BLaER1 (cell line): ENCODE measurements around the gene AUTS2.

Experiments used
- H3K27ac ChIP-seq: shearing (Covaris generic); formaldehyde crosslinking; 2 replicates; pipeline ENCODE4 v1.8.1; 2022
- H3K27me3 ChIP-seq: shearing (Covaris generic); formaldehyde crosslinking; 2 replicates; pipeline ENCODE4 v1.8.1; 2022
- H3K36me3 ChIP-seq: shearing (Covaris generic); formaldehyde crosslinking; 2 replicates; pipeline ENCODE4 v1.8.1; 2022
- H3K4me1 ChIP-seq: shearing (Covaris generic); formaldehyde crosslinking; 2 replicates; pipeline ENCODE4 v1.8.1; 2022
- H3K4me2 ChIP-seq: shearing (Covaris generic); formaldehyde crosslinking; 2 replicates; pipeline ENCODE4 v1.8.1; 2022
- H3K4me3 ChIP-seq: shearing (Covaris generic); formaldehyde crosslinking; 2 replicates; pipeline ENCODE4 v1.8.1; 2022
- H3K9ac ChIP-seq: shearing (Covaris generic); formaldehyde crosslinking; 2 replicates; pipeline ENCODE4 v1.8.1; 2022
- H3K9me3 ChIP-seq: shearing (Covaris generic); formaldehyde crosslinking; 2 replicates; pipeline ENCODE4 v1.8.1; 2022
- H4K20me1 ChIP-seq: shearing (Covaris generic); formaldehyde crosslinking; 2 replicates; pipeline ENCODE4 v1.8.1; 2022
- Cebpa-rat ChIP-seq: shearing (Covaris generic); IDR thresholded peaks from 2 replicates; pipeline ENCODE4 v1.8.1; 2022

Gene AUTS2

GRCh38 chr7:69620650-69621049, 22.4 kb downstream of the AUTS2 start:
- no peaks in the 10 kb centered on the region for H3K9me3 ChIP-seq
- H3K36me3 ChIP-seq, result no peaks in the 10 kb centered on the region
- peaks cover 89% of the 10 kb centered on the region for H3K4me1 ChIP-seq
- H3K27ac ChIP-seq, result no peak overlapping the region
- no peak overlapping the region for H3K4me3 ChIP-seq
- H3K27me3 ChIP-seq, result no peaks in the 10 kb centered on the region
- TF ChIP-seq Cebpa-rat, result no peak
- H3K9ac ChIP-seq, result no peak overlapping the region
- peaks cover 97% of the 10 kb centered on the region for H4K20me1 ChIP-seq
- H3K4me2 ChIP-seq, result peak overlapping the region; percentile 79

GRCh38 chr7:69622014-69622835, 23.9 kb downstream of the AUTS2 start:
- H3K9me3 ChIP-seq, result no peaks in the 10 kb centered on the region
- no peak overlapping the region for H3K4me3 ChIP-seq
- no peak for TF ChIP-seq Cebpa-rat
- peaks cover 97% of the 10 kb centered on the region for H4K20me1 ChIP-seq
- no peak overlapping the region for H3K9ac ChIP-seq
- no peaks in the 10 kb centered on the region for H3K36me3 ChIP-seq
- peak overlapping the region; percentile 33 for H3K27ac ChIP-seq
- H3K27me3 ChIP-seq, result no peaks in the 10 kb centered on the region
- H3K4me2 ChIP-seq, result peak overlapping the region; percentile 63
- H3K4me1 ChIP-seq, result peaks cover 80% of the 10 kb centered on the region

GRCh38 chr7:69622960-69623359, 24.7 kb downstream of the AUTS2 start:
- Histone ChIP-seq H3K9ac (no peak overlapping the region), H3K4me3 (no peak overlapping the region), H3K36me3 (no peaks in the 10 kb centered on the region), H3K4me2 (peak overlapping the region; percentile 63), H4K20me1 (peaks cover 97% of the 10 kb centered on the region), H3K4me1 (peaks cover 80% of the 10 kb centered on the region), H3K27ac (no peak overlapping the region; the same call in 1 of the 2 replicates), H3K9me3 (no peaks in the 10 kb centered on the region), H3K27me3 (no peaks in the 10 kb centered on the region)
- no peak for TF ChIP-seq Cebpa-rat

GRCh38 chr7:69624435-69625230, 26.4 kb downstream of the AUTS2 start:
- Histone ChIP-seq H3K4me2 (peak overlapping the region; percentile 8; the same call in 1 of the 2 replicates), H4K20me1 (peaks cover 97% of the 10 kb centered on the region), H3K4me3 (no peak overlapping the region), H3K27ac (no peak overlapping the region), H3K36me3 (no peaks in the 10 kb centered on the region), H3K9ac (no peak overlapping the region), H3K27me3 (no peaks in the 10 kb centered on the region), H3K4me1 (peaks cover 80% of the 10 kb centered on the region), H3K9me3 (no peaks in the 10 kb centered on the region)
- no peak for TF ChIP-seq Cebpa-rat

GRCh38 chr7:69625238-69625637, 27.0 kb downstream of the AUTS2 start:
- Histone ChIP-seq H3K9me3 (no peaks in the 10 kb centered on the region), H3K4me3 (no peak overlapping the region), H3K36me3 (no peaks in the 10 kb centered on the region), H3K27me3 (no peaks in the 10 kb centered on the region), H3K27ac (no peak overlapping the region), H3K4me1 (peaks cover 80% of the 10 kb centered on the region), H3K9ac (no peak overlapping the region), H4K20me1 (peaks cover 97% of the 10 kb centered on the region), H3K4me2 (no peak overlapping the region)
- TF ChIP-seq Cebpa-rat, result no peak

GRCh38 chr7:69625798-69626197, 27.5 kb downstream of the AUTS2 start:
- Histone ChIP-seq H3K27me3 (no peaks in the 10 kb centered on the region), H4K20me1 (peaks cover 97% of the 10 kb centered on the region), H3K4me3 (no peak overlapping the region), H3K36me3 (no peaks in the 10 kb centered on the region), H3K9me3 (no peaks in the 10 kb centered on the region), H3K4me1 (peaks cover 80% of the 10 kb centered on the region), H3K4me2 (no peak overlapping the region), H3K9ac (no peak overlapping the region), H3K27ac (no peak overlapping the region)
- TF ChIP-seq Cebpa-rat, result no peak

GRCh38 chr7:69630292-69630691, 32.0 kb downstream of the AUTS2 start:
- Histone ChIP-seq H3K9me3 (0 out of 2 replicates have a peak, but pooled peaks cover 6% of the 10 kb centered on the region), H4K20me1 (peaks cover 97% of the 10 kb centered on the region), H3K4me3 (no peak overlapping the region), H3K27me3 (no peaks in the 10 kb centered on the region), H3K9ac (no peak overlapping the region; the same call in 1 of the 2 replicates), H3K4me1 (peaks cover 56% of the 10 kb centered on the region), H3K27ac (0 out of 2 replicates have a peak overlapping the region, but pooled peaks have one; percentile 8), H3K4me2 (peak overlapping the region; percentile 51), H3K36me3 (0 out of 2 replicates have a peak, but pooled peaks cover 7% of the 10 kb centered on the region)
- TF ChIP-seq Cebpa-rat, result no peak

GRCh38 chr7:69631131-69631530, 32.9 kb downstream of the AUTS2 start:
- Histone ChIP-seq H3K4me3 (no peak overlapping the region), H3K4me2 (peak overlapping the region; percentile 51), H3K4me1 (peaks cover 56% of the 10 kb centered on the region), H3K36me3 (0 out of 2 replicates have a peak, but pooled peaks cover 7% of the 10 kb centered on the region), H3K9ac (no peak overlapping the region), H3K27ac (no peak overlapping the region), H3K27me3 (no peaks in the 10 kb centered on the region), H3K9me3 (0 out of 2 replicates have a peak, but pooled peaks cover 6% of the 10 kb centered on the region), H4K20me1 (peaks cover 97% of the 10 kb centered on the region)
- TF ChIP-seq Cebpa-rat, result no peak

- Histone ChIP-seq H3K4me1 (peaks cover 49% of the 10 kb centered on the region), H3K9ac (no peak overlapping the region), H3K4me3 (no peak overlapping the region), H3K27ac (no peak overlapping the region), H3K36me3 (0 out of 2 replicates have a peak, but pooled peaks cover 7% of the 10 kb centered on the region), H3K9me3 (0 out of 2 replicates have a peak, but pooled peaks cover 6% of the 10 kb centered on the region), H3K4me2 (no peak overlapping the region), H4K20me1 (peaks cover 97% of the 10 kb centered on the region), H3K27me3 (no peaks in the 10 kb centered on the region)
- TF ChIP-seq Cebpa-rat, result no peak
Observed at GRCh38 chr7:69632280-69632679, 34.0 kb downstream of the AUTS2 start.
